ENCODE data around the gene SOS1. TPM values are rescaled to one million over a fixed set of nuclear protein-coding genes. Genes with fewer than 3 reads are reported as not detected.
"Not testable (repeated sequence)": the region's sequence is repeated elsewhere in the genome, so short reads cannot be mapped to it uniquely, and the experiment has no call there.

SOS1 gene
- total RNA-seq, result 10 to 100 TPM; 36.3 to 41.3 TPM

DNA sequence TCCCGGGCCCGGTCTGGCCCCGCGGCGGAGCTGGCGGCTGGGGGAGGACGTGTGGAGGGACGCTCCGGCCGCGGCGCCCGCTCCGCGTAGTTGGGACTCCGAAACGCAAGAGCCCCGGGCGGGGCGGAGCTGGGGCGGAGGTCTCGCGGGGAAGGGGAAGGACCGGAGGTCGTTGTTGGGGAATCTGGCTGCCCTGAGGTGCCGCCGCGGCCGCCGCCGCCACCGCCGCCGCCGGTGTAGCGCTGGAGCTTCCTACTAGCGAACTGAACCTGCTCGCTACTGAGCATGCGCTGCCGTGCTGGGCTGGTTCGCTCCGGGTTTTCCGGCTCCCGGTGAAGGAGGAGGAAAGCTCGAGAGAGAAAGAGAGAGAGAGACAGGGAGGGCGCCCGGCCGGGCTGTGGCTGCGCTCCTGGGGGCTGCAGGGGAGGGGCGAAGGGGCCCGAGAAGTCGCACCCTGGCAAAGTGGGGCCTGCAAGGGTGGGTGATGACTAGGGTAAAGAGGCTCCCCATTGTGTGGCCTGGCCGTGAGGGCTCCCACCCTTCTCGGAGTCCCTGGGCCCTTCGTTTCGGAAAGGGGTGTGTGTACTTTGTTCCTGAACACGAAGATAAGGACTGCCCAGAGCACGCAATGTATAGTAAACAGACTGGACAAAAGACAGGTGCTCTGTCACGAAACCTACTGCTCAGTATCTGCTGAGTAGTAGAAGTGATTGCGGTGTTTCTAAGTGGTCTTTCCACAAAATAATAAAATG lies at the start of gene SOS1:
Gene SOS1 (minus strand): TSS at position 281 of the 752 bp plus-strand sequence. CDS start 629 bp downstream, outside the sequence.
- Mint-ChIP-seq H3K4me3 (peak within 1 kb of the TSS; percentile 97), H3K36me3 (peaks cover 45% of the 10 kb centered on the region), H3K27me3 (no peaks in the 10 kb centered on the region), H3K4me1 (peaks cover 45% of the 10 kb centered on the region), H3K9me3 (peaks cover 5% of the 10 kb centered on the region), H3K27ac (peak within 1 kb of the TSS; percentile 95)
- peak; percentile 94 for DNase-seq

DNA sequence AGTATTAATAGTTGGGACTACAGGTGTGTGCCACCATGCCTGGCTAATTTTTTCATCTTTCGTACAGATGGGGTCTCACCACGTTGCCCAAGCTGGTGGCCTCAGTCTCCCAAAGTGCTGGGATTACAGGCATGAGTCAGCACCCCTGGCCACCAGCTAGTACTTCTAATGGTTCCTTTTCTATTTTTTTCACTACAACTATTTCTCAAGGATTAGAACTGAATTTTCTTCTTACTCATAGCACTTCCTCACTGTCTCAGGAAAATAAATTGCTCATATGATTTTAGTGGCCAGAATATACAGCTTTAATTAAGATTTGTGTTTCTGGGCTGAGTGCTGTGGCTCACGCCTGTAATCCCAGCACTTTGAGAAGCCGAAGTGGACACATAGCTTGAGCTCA lies 43.2 kb upstream of the SOS1 start:
- peaks cover 10% of the 10 kb centered on the region for H3K4me1 Mint-ChIP-seq
- H3K36me3 Mint-ChIP-seq, result no peaks in the 10 kb centered on the region
- H3K27ac Mint-ChIP-seq, result no peak overlapping the region
- H3K4me3 Mint-ChIP-seq, result no peak overlapping the region
- no peaks in the 10 kb centered on the region for H3K9me3 Mint-ChIP-seq
- DNase-seq, result no peak
- no peaks in the 10 kb centered on the region for H3K27me3 Mint-ChIP-seq

DNA sequence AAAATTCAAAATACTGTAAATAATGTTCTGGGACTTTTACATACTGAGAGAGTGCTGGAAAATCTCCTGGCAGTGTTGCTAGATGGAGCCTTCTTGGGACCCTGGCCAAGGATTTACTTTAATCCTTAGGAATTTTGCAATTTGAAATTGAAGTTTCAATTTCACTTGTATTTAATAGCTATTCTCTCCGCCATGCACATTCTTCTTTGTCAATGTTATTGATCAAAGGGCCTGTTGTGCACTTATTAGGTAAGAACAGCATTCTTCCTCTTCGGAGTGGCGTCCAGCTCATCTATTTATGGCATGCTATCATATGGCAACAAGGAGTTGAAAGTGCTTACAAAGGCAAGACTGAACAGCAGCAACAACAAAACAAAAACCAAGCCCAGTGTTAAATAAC lies 40.1 kb upstream of the SOS1 start:
- H3K36me3 Mint-ChIP-seq, result no peaks in the 10 kb centered on the region
- H3K9me3 Mint-ChIP-seq, result no peaks in the 10 kb centered on the region
- no peak overlapping the region for H3K27ac Mint-ChIP-seq

DNA sequence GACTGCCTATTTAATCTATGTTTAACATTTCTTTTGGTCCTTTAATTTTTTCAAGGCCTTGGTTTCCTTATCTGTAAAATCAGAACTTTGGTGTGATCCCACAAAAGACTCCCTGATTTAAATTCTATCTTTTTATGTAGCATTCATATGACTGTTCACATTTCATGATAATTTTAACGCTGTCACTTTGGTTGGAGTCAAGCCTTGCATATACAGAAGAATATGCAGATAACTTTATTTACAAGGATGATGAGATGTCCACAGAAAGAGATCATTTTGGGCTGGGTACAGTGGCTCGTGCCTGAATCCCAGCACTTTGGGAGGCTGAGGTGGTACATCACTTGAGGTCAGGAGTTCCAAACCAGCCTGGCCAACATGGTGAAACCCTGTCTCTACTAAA lies 38.4 kb upstream of the SOS1 start:
- no peaks in the 10 kb centered on the region for H3K27me3 Mint-ChIP-seq
- H3K27ac Mint-ChIP-seq, result no peak overlapping the region
- H3K9me3 Mint-ChIP-seq, result no peaks in the 10 kb centered on the region
- no peaks in the 10 kb centered on the region for H3K36me3 Mint-ChIP-seq
- no peak overlapping the region for H3K4me3 Mint-ChIP-seq
- DNase-seq, result no peak
- no peaks in the 10 kb centered on the region for H3K4me1 Mint-ChIP-seq

More for the DNA sequence above, 40.1 kb upstream of the SOS1 start:
- no peak for DNase-seq
- Mint-ChIP-seq H3K4me3 (no peak overlapping the region), H3K27me3 (no peaks in the 10 kb centered on the region), H3K4me1 (no peaks in the 10 kb centered on the region)

DNA sequence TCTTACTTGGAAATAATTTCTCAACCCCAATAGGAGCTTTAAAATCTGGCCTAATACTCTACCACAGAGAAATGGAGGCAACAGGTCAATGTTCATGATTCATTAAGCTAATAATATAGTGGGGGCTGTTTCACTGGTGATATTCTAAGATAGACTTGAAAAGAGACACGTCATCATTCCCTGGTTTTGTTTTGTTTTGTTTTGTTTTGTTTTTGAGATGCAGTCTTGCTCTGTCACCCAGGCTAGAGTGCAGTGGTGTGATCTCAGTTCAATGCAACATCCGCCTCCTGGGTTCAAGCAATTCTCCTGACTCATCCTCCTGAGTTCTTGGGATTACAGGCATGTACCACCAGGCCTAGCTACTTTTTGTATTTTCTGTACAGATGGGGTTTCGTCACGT lies 37.5 kb upstream of the SOS1 start:
- Mint-ChIP-seq H3K27ac (no peak overlapping the region), H3K4me1 (no peaks in the 10 kb centered on the region), H3K27me3 (no peaks in the 10 kb centered on the region), H3K9me3 (no peaks in the 10 kb centered on the region), H3K36me3 (no peaks in the 10 kb centered on the region), H3K4me3 (no peak overlapping the region)
- DNase-seq, result no peak

DNA sequence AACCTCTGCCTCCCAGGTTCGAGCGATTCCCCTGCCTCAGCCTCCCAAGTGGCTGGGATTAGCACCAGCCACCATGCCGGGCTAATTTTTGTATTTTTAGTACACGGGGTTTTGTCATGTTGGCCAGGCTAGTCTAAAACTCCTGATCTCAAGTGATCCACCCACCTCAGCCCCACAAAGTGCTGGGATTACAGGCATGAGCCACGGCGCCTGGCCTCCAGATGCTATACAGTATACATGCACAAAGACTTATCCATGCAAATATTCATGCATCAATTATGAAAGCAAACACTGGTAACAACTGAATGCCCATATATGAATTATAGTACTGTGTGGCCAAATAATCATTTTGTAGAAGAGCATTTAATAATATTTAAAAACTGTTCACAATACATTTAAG lies 36.0 kb upstream of the SOS1 start:
- no peaks in the 10 kb centered on the region for H3K27me3 Mint-ChIP-seq
- no peaks in the 10 kb centered on the region for H3K9me3 Mint-ChIP-seq
- H3K4me3 Mint-ChIP-seq, result no peak overlapping the region
- no peaks in the 10 kb centered on the region for H3K4me1 Mint-ChIP-seq
- no peaks in the 10 kb centered on the region for H3K36me3 Mint-ChIP-seq
- no peak for DNase-seq
- H3K27ac Mint-ChIP-seq, result no peak overlapping the region

DNA sequence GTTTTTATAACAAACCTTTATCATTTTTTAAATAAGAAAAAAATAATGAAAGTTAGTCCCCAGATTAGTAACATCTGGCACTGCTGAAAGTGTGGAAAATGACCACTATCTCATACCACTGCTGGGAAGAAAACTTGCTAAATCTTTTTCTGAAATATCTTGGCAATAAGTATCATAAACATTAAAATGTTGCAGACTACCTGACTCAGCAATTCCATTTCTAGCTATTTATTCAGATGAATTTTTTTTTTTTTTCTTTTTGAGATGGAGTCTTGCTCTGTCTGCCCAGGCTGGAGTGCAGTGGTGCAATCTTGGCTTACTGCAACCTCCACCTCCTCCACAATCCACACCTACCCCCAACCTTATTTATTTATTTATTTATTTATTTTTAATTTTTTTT lies 35.3 kb upstream of the SOS1 start:
- Mint-ChIP-seq H3K9me3 (no peaks in the 10 kb centered on the region), H3K27me3 (no peaks in the 10 kb centered on the region), H3K27ac (no peak overlapping the region), H3K4me1 (no peaks in the 10 kb centered on the region), H3K4me3 (no peak overlapping the region), H3K36me3 (no peaks in the 10 kb centered on the region)
- no peak for DNase-seq

DNA sequence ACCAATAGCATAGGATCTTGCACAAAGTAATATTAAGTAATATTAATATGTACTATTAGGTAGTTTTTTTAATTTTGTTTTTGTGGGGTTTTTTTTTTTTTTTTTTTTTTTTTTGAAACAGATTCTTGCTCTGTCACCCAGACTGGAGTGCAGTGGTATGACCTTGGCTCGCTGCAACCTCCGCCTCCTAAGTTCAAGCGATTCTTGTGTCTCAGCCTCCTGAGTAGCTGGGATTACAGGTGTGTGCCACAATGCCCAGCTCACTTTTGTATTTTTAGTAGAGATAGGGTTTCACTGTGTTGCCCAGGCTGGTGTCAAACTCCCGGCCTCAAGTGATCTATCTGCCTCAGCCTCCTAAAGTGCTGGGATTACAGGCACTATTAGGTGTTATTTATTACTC lies 34.7 kb upstream of the SOS1 start:
- not testable (repeated sequence) for H3K27ac Mint-ChIP-seq, DNase-seq, H3K36me3 Mint-ChIP-seq, H3K4me1 Mint-ChIP-seq, H3K9me3 Mint-ChIP-seq, H3K4me3 Mint-ChIP-seq, H3K27me3 Mint-ChIP-seq

DNA sequence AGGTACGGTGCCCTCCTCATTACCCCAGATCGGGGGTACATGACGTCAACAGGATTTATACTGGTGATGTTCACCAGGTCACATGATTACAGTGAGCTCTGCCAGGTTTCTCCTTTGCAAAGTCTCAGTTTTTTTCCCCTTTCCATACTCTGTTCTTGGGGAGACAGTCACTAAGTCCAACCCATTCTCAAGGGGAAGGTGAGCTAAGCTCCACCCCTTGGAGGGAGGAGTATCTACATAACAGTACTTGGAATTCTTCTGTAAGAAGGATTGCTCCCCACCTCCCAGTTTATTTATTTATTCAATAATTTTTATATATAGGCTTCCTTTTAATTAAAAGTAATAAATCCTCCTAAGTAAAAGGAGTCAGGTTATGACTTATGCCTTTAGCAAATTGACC lies 34.1 kb upstream of the SOS1 start:
- H3K9me3 Mint-ChIP-seq, result no peaks in the 10 kb centered on the region

DNA sequence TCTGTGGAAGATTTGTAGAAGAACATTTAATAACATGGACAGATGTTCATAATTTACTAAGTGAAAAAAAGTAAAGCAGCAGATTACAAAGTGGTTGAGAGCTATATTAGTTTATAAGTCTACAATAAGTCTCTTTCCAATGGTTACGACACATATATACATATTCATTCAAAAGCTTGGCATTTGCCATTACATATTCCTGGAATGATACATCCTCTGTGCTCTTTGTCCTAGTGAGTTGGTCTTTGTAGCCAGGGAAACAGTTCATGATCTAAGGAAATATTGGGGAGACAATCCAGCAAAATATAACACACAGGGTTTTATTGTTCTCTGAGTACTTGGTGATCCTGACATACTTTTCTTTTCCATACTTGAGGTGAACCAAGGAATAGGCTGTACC lies 32.5 kb upstream of the SOS1 start:
- no peak overlapping the region for H3K4me3 Mint-ChIP-seq
- no peaks in the 10 kb centered on the region for H3K27me3 Mint-ChIP-seq
- no peaks in the 10 kb centered on the region for H3K36me3 Mint-ChIP-seq
- H3K9me3 Mint-ChIP-seq, result no peaks in the 10 kb centered on the region
- H3K4me1 Mint-ChIP-seq, result peaks cover 5% of the 10 kb centered on the region
- H3K27ac Mint-ChIP-seq, result no peak overlapping the region
- DNase-seq, result no peak

More for the DNA sequence above, 34.1 kb upstream of the SOS1 start:
- Mint-ChIP-seq H3K27me3 (no peaks in the 10 kb centered on the region), H3K4me3 (no peak overlapping the region), H3K36me3 (no peaks in the 10 kb centered on the region), H3K4me1 (peaks cover 5% of the 10 kb centered on the region), H3K27ac (no peak overlapping the region)
- no peak for DNase-seq

DNA sequence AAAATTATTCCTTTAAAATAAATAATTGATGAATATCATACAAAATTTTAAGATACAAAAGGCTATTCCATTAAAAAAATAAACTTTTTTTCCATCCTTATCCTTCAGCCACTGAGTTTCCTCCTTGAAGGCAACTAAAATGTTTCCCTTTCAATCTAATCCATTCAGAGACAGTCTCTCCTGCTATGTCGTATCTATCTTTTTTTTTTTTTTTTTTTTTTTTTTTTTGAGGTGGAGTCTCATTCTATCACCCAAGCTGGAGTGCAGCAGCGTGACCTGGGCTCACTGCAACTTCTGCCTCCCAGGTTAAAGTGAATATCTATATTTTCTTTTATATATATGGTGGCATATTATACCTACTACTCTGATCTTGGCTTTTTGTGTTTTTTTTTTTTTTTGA lies 31.7 kb upstream of the SOS1 start:
- Mint-ChIP-seq H3K4me3 (no peak overlapping the region), H3K27ac (no peak overlapping the region), H3K27me3 (no peaks in the 10 kb centered on the region), H3K36me3 (no peaks in the 10 kb centered on the region), H3K4me1 (peaks cover 5% of the 10 kb centered on the region), H3K9me3 (peaks cover 1% of the 10 kb centered on the region)
- DNase-seq, result no peak

DNA sequence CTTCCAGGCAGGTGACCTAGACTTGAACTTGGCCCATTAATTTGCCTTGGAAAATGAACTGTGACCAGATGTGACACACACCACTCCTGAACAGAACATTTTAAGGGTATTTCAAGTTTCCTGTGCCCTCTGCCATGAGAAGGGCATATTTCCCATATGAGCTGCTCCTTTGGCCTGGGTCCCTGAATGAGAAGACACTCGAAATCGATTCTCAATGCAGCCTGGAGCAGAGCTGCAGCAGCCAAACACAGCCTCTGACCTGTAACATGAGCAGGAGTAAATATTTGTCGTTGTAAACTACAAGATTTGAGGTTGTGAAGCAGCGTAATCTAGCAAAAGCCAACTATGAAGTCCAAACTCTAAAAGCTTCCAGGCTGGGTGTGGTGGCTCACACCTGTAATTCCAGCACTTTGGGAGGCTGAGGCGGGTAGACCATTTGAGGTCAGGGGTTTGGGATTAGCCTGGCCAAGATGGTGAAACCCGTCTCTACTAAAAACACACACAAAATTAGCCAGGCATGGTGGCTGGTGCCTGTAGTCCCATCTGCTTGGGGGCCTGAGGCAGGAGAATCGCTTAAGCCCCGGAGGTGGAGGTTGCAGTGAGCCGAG lies 30.1 kb upstream of the SOS1 start:
- H3K27me3 Mint-ChIP-seq, result no peaks in the 10 kb centered on the region
- peaks cover 5% of the 10 kb centered on the region for H3K4me1 Mint-ChIP-seq
- peaks cover 1% of the 10 kb centered on the region for H3K9me3 Mint-ChIP-seq
- H3K27ac Mint-ChIP-seq, result no peak overlapping the region
- H3K4me3 Mint-ChIP-seq, result no peak overlapping the region
- no peaks in the 10 kb centered on the region for H3K36me3 Mint-ChIP-seq
- no peak for DNase-seq

DNA sequence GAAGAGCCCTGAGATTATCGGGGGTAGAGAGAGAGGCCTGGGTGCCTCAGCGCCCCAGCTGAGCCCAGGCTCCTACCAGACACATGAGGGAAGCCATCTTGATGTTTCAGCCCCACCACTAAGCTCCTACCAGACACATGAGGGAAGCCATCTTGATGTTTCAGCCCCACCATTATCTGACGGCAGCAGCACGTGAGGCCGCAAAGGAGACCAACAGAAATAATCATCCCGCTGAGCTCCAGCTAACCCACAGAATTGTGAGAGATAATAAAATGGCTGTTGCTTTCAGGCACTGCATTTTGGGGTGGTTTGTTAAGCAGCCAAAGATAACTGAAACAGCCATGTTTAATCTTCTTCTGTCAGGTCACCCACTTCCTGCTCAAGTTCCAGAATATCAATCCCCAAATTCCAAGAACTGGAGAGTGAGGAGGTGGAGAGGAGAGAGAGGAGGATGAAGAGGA lies 29.3 kb upstream of the SOS1 start:
- Mint-ChIP-seq H3K27me3 (no peaks in the 10 kb centered on the region), H3K4me1 (peaks cover 5% of the 10 kb centered on the region), H3K27ac (no peak overlapping the region), H3K9me3 (peaks cover 1% of the 10 kb centered on the region), H3K4me3 (no peak overlapping the region), H3K36me3 (no peaks in the 10 kb centered on the region)
- DNase-seq, result no peak

DNA sequence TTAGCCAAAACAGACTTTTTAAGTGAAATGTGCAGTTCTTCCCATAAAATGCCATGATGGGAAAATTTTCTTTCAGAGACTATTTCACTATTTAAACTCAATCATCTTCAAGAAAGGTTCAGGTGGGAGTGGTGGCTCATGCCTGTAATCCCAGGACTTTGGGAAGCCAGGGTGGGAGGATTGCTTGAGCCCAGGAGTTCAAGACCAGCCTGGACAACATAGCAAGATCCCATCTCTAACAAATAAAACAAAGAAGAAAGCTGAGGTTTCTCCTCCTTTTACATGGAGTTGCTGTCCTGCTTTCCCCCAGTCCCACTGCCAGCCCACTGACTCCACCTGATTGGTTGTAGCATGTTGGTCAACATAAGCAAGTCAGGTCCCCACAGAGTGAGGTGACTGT lies 25.8 kb upstream of the SOS1 start:
- no peaks in the 10 kb centered on the region for H3K27me3 Mint-ChIP-seq

DNA sequence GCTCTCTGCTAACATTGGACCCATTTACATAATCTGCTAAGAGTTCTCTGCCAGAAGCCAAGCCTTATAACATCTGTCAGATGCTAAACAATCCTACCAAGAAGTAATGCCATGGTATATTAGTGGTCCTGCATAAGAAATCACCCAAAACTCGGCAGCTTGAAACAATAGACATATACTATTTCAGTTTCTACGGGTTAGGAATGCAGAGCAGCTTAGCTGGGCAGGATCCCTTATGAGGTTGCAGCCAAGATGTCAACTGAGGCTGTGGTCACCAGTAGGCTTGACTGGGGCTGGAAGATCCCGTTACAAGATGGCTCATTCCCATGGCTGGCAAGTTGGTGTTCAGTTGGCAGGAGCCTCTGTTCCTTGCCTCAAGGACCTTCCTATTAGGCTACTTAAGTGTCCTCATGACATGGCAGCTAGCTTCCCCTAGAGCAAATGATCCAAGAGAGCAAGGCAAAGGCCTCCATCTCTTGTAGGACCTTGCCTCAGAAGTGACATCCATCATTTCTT lies 25.1 kb upstream of the SOS1 start:
- Mint-ChIP-seq H3K27ac (no peak overlapping the region), H3K9me3 (peaks cover 1% of the 10 kb centered on the region), H3K27me3 (no peaks in the 10 kb centered on the region), H3K4me3 (no peak overlapping the region), H3K36me3 (no peaks in the 10 kb centered on the region), H3K4me1 (peaks cover 5% of the 10 kb centered on the region)
- no peak for DNase-seq

More for the DNA sequence above, 25.8 kb upstream of the SOS1 start:
- Mint-ChIP-seq H3K4me3 (no peak overlapping the region), H3K9me3 (peaks cover 1% of the 10 kb centered on the region), H3K4me1 (peaks cover 5% of the 10 kb centered on the region), H3K27ac (no peak overlapping the region), H3K36me3 (no peaks in the 10 kb centered on the region)
- no peak for DNase-seq

DNA sequence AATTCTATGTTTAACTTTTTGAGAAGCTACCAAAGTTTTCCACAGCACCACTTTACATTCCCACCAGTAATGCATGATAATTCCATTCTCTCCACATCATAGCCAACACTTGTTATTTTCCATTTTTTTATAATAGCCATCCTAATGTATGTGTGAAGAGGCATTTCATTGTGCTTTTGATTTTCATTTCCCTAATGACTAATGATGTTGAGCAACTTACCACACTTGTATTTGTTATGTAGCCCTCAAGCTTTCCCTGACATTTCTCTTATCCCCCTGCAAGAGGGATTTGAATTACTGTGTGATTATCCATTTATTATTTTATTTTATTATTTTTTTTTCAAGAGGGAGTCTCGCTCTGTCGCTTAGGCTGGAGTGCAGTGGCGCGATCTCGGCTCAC lies 23.6 kb upstream of the SOS1 start:
- Mint-ChIP-seq H3K27me3 (no peaks in the 10 kb centered on the region), H3K9me3 (peaks cover 1% of the 10 kb centered on the region), H3K36me3 (no peaks in the 10 kb centered on the region), H3K4me3 (no peak overlapping the region), H3K4me1 (peaks cover 5% of the 10 kb centered on the region), H3K27ac (no peak overlapping the region)
- DNase-seq, result no peak
